IMR-90 (cell line): ENCODE measurements around the gene CYP2D6. TPM values are rescaled to one million over a fixed set of nuclear protein-coding genes. Genes with fewer than 3 reads are reported as not detected.

Experiments
- ATAC-seq: fragments of 200-7000 bp; cut with Tn5 transposase; 2 replicates; pipeline ENCODE4 v1.9.1; 2020; ENCODE audit warnings: low read depth, mild to moderate bottlenecking, moderate library complexity
- BruUV-seq: library from RNA; stranded (reverse); fragments of 400-500 nt; replicated peaks from 2 replicates; lab custom pipeline; 2021; lab: Mats Ljungman, UMichigan
- CTCF ChIA-PET: fragments of 300-600 bp; formaldehyde crosslinking; extraction: SDS; loops from one replicate; lab custom pipeline; 2021; ENCODE audit warnings: antibody characterized with exemption; lab: Yijun Ruan, JAX
- POLR2A ChIA-PET: fragments of 300-600 bp; sonication (Branson Sonifier 250); formaldehyde crosslinking; loops from one replicate; lab custom pipeline; 2022; ENCODE audit warnings: antibody characterized with exemption; ENCODE audit not compliant: unreplicated experiment; lab: Charles Lee
- DNase-seq: peaks from one replicate; pipeline ENCODE4 v3.0.0; 2013
- H2AFZ ChIP-seq: replicated peaks from 2 replicates; pipeline ENCODE3; 2013; ENCODE audit warnings: low read length, mild to moderate bottlenecking; ENCODE audit not compliant: poor library complexity
- H2AK5ac ChIP-seq: 2 replicates; pipeline ENCODE4 v1.6.1; 2013; ENCODE audit warnings: low read depth, low read length, inconsistent platforms
- H2AK9ac ChIP-seq: replicated peaks from 2 replicates; pipeline ENCODE3; 2013; ENCODE audit warnings: mild to moderate bottlenecking, low read depth, low read length, moderate library complexity; ENCODE audit not compliant: poor library complexity
- H2BK120ac ChIP-seq: 2 replicates; pipeline ENCODE4 v1.6.1; 2013; ENCODE audit warnings: low read depth, low read length, inconsistent platforms
- H2BK15ac ChIP-seq: 3 replicates; pipeline ENCODE4 v1.6.1; 2013; ENCODE audit warnings: low read depth, low read length, inconsistent platforms
- H2BK20ac ChIP-seq: 2 replicates; pipeline ENCODE4 v1.6.1; 2013; ENCODE audit warnings: low read depth, mild to moderate bottlenecking, inconsistent platforms, low read length, moderate library complexity
- H2BK5ac ChIP-seq: 2 replicates; pipeline ENCODE4 v1.6.1; 2013; ENCODE audit warnings: mild to moderate bottlenecking, low read depth, low read length, inconsistent platforms; ENCODE audit not compliant: poor library complexity, severe bottlenecking
- H3K14ac ChIP-seq: replicated peaks from 2 replicates; pipeline ENCODE4 v1.6.1; 2013; ENCODE audit warnings: low read depth, low read length, inconsistent platforms
- H3K18ac ChIP-seq: 2 replicates; pipeline ENCODE4 v1.6.1; 2013; ENCODE audit warnings: low read depth, low read length, control low read depth
- H3K23ac ChIP-seq: 2 replicates; pipeline ENCODE4 v1.6.1; 2013; ENCODE audit warnings: low read depth, low read length, inconsistent platforms
- H3K27ac ChIP-seq: 2 replicates; pipeline ENCODE4 v1.5.1; 2013; ENCODE audit warnings: mild to moderate bottlenecking, control low read depth, low read length; ENCODE audit not compliant: insufficient read depth
- H3K27me3 ChIP-seq: 2 replicates; pipeline ENCODE4 v1.6.1; 2013; ENCODE audit warnings: low read length; ENCODE audit not compliant: control insufficient read depth, insufficient read depth
- H3K36me3 ChIP-seq: 2 replicates; pipeline ENCODE4 v1.6.1; 2013; ENCODE audit warnings: low read length, mixed read lengths; ENCODE audit not compliant: control insufficient read depth, insufficient read depth
- H3K4ac ChIP-seq: 2 replicates; pipeline ENCODE4 v1.6.1; 2013; ENCODE audit warnings: low read depth, low read length, inconsistent platforms
- H3K4me1 ChIP-seq: 2 replicates; pipeline ENCODE4 v1.6.1; 2013; ENCODE audit warnings: low read length, mixed read lengths; ENCODE audit not compliant: control insufficient read depth, insufficient read depth
- H3K4me2 ChIP-seq: 2 replicates; pipeline ENCODE4 v1.6.1; 2013; ENCODE audit warnings: low read depth, mild to moderate bottlenecking, control low read depth, low read length, moderate library complexity
- H3K4me3 ChIP-seq: 2 replicates; pipeline ENCODE4 v1.5.1; 2013; ENCODE audit warnings: low read depth, mild to moderate bottlenecking, control low read depth, low read length, moderate library complexity; ENCODE audit not compliant: insufficient read depth
- H3K56ac ChIP-seq: 2 replicates; pipeline ENCODE4 v1.6.1; 2013; ENCODE audit warnings: low read length, inconsistent platforms; ENCODE audit not compliant: insufficient read depth; ENCODE audit errors: extremely low read depth
- H3K79me1 ChIP-seq, 2 experiments: 2 replicates each; pipeline ENCODE4 v1.6.1; 2013; ENCODE audit warnings: low read length in 2 of 2, inconsistent platforms in 1 of 2, low read depth in 1 of 2
- H3K9ac ChIP-seq: 2 replicates; pipeline ENCODE4 v1.6.1; 2013; ENCODE audit warnings: low read depth, low read length, control low read depth
- H3K9me1 ChIP-seq: 2 replicates; pipeline ENCODE4 v1.6.1; 2013; ENCODE audit warnings: low read length, inconsistent platforms; ENCODE audit not compliant: insufficient read depth
- H3K9me3 ChIP-seq: 2 replicates; pipeline ENCODE4 v1.6.1; 2013; ENCODE audit warnings: low read length; ENCODE audit not compliant: control insufficient read depth, insufficient read depth
- H4K20me1 ChIP-seq: 2 replicates; pipeline ENCODE4 v1.6.1; 2013; ENCODE audit warnings: low read length, inconsistent platforms; ENCODE audit not compliant: insufficient read depth
- H4K5ac ChIP-seq: 2 replicates; pipeline ENCODE4 v1.6.1; 2013; ENCODE audit warnings: mild to moderate bottlenecking, low read depth, low read length, control low read depth
- H4K8ac ChIP-seq, 2 experiments: 2 replicates each; pipeline ENCODE4 v1.6.1; 2013; ENCODE audit warnings: low read depth in 2 of 2, low read length in 2 of 2, control low read depth in 1 of 2, inconsistent platforms in 1 of 2
- H4K91ac ChIP-seq: 2 replicates; pipeline ENCODE4 v1.6.1; 2013; ENCODE audit warnings: low read depth, low read length, inconsistent platforms; ENCODE audit not compliant: insufficient read depth
- CHD1 ChIP-seq: IDR thresholded peaks from 2 replicates; pipeline ENCODE4 v1.6.1; 2012; ENCODE audit warnings: low read depth, low read length, improper control_type of control experiment
- CTCF ChIP-seq: conservative IDR thresholded peaks from 2 replicates; pipeline ENCODE4 v1.5.1; 2012; ENCODE audit warnings: mild to moderate bottlenecking, low read depth, low read length, improper control_type of control experiment
- MAFK ChIP-seq: IDR thresholded peaks from 2 replicates; pipeline ENCODE4 v1.6.1; 2012; ENCODE audit warnings: low read depth, low read length, improper control_type of control experiment
- WGBS, 2 experiments: methylation state at CpG; one replicate each; pipeline versions ENCODE4 v1.1.5 to v1.1.7; 2013; ENCODE audit warnings: missing lambda C conversion rate in 2 of 2; ENCODE audit not compliant: insufficient read length in 1 of 2; ENCODE audit errors: extremely low coverage in 2 of 2; 5-methylcytosine and 5-hydroxymethylcytosine counted together
- dilution Hi-C: fragments of 300-500 bp; cut with HindIII; formaldehyde crosslinking; loops from one replicate; pipeline ENCODE4 v1.14.3; 2018; ENCODE audit warnings: low sequenced_read_pairs; ENCODE audit not compliant: unreplicated experiment
- in situ Hi-C: fragments of 300-500 bp; cut with MboI; formaldehyde crosslinking; loops from 3 replicates; pipeline ENCODE4 v1.14.3; 2019; ENCODE audit warnings: low sequenced_read_pairs, inconsistent platforms, mixed read lengths
- intact Hi-C: fragments of 100-400 bp; cut with micrococcal nuclease; formaldehyde crosslinking; loops from 2 replicates; pipeline ENCODE4 v1.10.0; 2022
- polyA plus RNA-seq, 3 experiments: library from polyadenylated mRNA; depleted of rRNA; stranded (reverse); fragments of >200 nt; gene quantifications; 2 replicates each; pipeline ENCODE4 v1.2.3, GENCODE V29; 2012; ENCODE audit warnings: low replicate concordance in 1 of 3
- total RNA-seq: library from RNA; depleted of rRNA; stranded (reverse); fragments of >200 nt; gene quantifications from 2 replicates; pipeline ENCODE4 v1.2.3, GENCODE V29; 2012

CYP2D6 gene
- total and polyA plus RNA-seq, 2 of the 4 experiments (the other 2 are of a cell fraction) = under 0.01 to 0.24 TPM

- no peak overlapping the region for H2BK15ac ChIP-seq
- no peak overlapping the region for H3K14ac ChIP-seq
- peaks cover 12% of the 10 kb centered on the region for H3K9me1 ChIP-seq
- no peak overlapping the region for H2AK9ac ChIP-seq
- no peak overlapping the region for H3K56ac ChIP-seq
- H4K8ac ChIP-seq = no peak overlapping the region
- no peak overlapping the region for H2AK5ac ChIP-seq
- H3K4me2 ChIP-seq = no peak overlapping the region
- in situ Hi-C loops = loop anchor here (5.0 kb wide), 1 partner anchor 275 kb away; no protein-coding TSS in a partner anchor
- no peaks in the 10 kb centered on the region for H3K27me3 ChIP-seq
- TF ChIP-seq CTCF (no peak), CHD1 (no peak), MAFK (no peak)
- no peak overlapping the region for H2BK20ac ChIP-seq
- no peak overlapping the region for H2BK5ac ChIP-seq
- H4K5ac ChIP-seq = no peak overlapping the region
- H4K20me1 ChIP-seq = peaks cover 27% of the 10 kb centered on the region
- H3K9me3 ChIP-seq = no peaks in the 10 kb centered on the region
- DNase-seq (no peak), ATAC-seq (no peak)
- WGBS, 2 experiments = 100% methylated on average over 8 of the region's 10 CpGs; no CpG with 5 or more reads in 1 of the 2 experiments
- no peak overlapping the region for H3K9ac ChIP-seq
- ChIA-PET CTCF (interaction anchor here (1.2 kb wide), 1 partner anchor 278 kb away, joined by 3 read pairs; no protein-coding TSS in a partner anchor), POLR2A (no interaction called here)
- no peak overlapping the region for H4K91ac ChIP-seq
- peaks cover 25% of the 10 kb centered on the region for H3K36me3 ChIP-seq
- dilution Hi-C loops = no loop called here
- H3K18ac ChIP-seq = no peak overlapping the region
- H2AFZ ChIP-seq = no peak overlapping the region
- H3K23ac ChIP-seq = no peak overlapping the region
- H3K79me1 ChIP-seq = peaks cover 4 to 31% of the 10 kb centered on the region in 2 experiments
- intact Hi-C loops = loop anchor here (5.0 kb wide), 1 partner anchor 385 kb away; the partner anchor contains the start of gene SERHL2
- no peak overlapping the region for H3K4me3 ChIP-seq
- BruUV-seq = no TSS peak
- no peak overlapping the region for H3K4ac ChIP-seq
- no peak overlapping the region for H3K27ac ChIP-seq
- H2BK120ac ChIP-seq = no peak overlapping the region
- H3K4me1 ChIP-seq = no peaks in the 10 kb centered on the region; the same call in 1 of the 2 replicates
These were observed 36.5 kb upstream of the CYP2D6 start for GRCh38 chr22:42167066-42167465.
